ENCODE measurements around the gene SDC4.
A peak's percentile ranks its signal among the peaks of the same experiment; 100 is the strongest.

The SDC4 gene

GRCh38 chr20:45338121-45339030 lies 9.8 kb downstream of the SDC4 start:
- no peaks in the 10 kb centered on the region for H3K9me3 Mint-ChIP-seq
- no peak overlapping the region for H3K4me3 Mint-ChIP-seq
- H3K27me3 Mint-ChIP-seq, result no peaks in the 10 kb centered on the region
- DNase-seq (ENCODE audit: low spot score in 2 of 2) (no peak), ATAC-seq (replicated peaks; ENCODE audit: extremely low read depth, poor library complexity, severe bottlenecking) (no peak)
- H3K36me3 Mint-ChIP-seq (ENCODE audit: insufficient read depth), result no peaks in the 10 kb centered on the region
- peak overlapping the region; percentile 30 for H3K27ac Mint-ChIP-seq (ENCODE audit: low read depth)
- H3K4me1 Mint-ChIP-seq, result no peaks in the 10 kb centered on the region

- Mint-ChIP-seq H3K27ac (ENCODE audit: low read depth) (no peak overlapping the region), H3K27me3 (no peaks in the 10 kb centered on the region), H3K4me1 (no peaks in the 10 kb centered on the region), H3K4me3 (no peak overlapping the region), H3K36me3 (ENCODE audit: insufficient read depth) (no peaks in the 10 kb centered on the region), H3K9me3 (no peaks in the 10 kb centered on the region)
- no peak for DNase-seq (ENCODE audit: low spot score in 2 of 2)
- no peak for ATAC-seq (replicated peaks; ENCODE audit: extremely low read depth, poor library complexity, severe bottlenecking)
Observed at GRCh38 chr20:45337367-45338120, 10.7 kb downstream of the SDC4 start.

DNA sequence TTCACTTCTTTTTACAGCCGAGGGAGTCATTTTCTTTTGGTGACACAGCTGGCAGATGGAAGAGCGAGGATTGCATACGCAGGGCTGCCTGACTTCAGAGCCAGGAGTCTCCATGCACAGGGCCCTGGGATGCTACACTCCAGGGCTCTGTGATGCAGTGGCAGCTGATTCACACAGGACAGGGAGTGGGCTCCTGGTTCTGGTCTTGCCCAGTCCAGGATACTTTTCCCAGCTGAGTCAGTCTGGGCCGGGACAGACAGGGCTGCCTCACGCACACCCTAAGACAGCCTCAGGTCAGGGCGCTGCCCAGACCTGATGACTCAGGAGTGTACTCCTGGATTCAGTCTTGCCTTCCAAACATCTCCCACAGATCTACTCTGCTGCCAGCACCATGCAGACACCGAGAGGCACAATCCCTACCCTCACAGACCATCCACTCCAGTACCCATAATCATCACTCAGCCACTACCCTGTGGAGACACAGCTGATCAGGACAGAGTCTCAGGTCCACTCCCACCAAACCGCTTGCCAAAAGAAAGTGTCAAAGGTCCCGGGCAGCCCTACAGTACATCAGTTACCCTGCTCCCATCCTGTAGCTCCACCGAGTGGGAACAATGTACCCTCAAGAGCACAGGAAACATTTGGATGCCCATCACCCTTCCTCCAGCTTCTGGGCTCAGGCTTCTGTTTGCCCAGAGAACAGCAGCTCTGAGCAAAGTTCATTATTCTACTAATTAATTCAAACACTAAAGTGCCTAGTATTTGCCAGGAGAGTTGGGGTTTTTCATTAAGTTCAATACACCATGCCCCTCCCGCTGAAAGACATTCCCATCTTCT lies 11.5 kb downstream of the SDC4 start:
- Mint-ChIP-seq H3K36me3 (ENCODE audit: insufficient read depth) (no peaks in the 10 kb centered on the region), H3K27ac (ENCODE audit: low read depth) (no peak overlapping the region), H3K4me1 (no peaks in the 10 kb centered on the region), H3K4me3 (no peak overlapping the region), H3K9me3 (no peaks in the 10 kb centered on the region), H3K27me3 (no peaks in the 10 kb centered on the region)
- ATAC-seq (replicated peaks; ENCODE audit: extremely low read depth, poor library complexity, severe bottlenecking) (no peak), DNase-seq (ENCODE audit: low spot score in 2 of 2) (no peak)

DNA sequence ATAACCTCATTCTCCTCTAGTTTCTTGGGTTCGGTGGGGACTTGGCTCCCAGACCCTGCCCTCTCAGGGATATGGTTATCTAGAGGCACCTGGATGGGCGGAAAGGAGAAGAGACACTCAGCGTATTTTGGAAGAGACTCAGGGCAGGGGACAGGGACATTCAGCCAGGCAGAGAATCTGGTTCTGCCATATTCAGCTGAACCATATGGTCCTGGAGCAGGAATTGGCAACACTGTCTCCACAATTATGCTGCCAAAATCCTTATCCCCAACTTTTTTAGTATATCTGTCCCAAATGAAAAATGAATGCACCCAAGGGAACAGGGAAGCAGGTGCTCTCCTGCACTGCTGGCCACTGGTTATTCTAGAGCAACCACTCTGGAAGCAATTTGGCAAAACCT lies 17.7 kb downstream of the SDC4 start:
- Mint-ChIP-seq H3K4me1 (no peaks in the 10 kb centered on the region), H3K4me3 (no peak overlapping the region), H3K9me3 (no peaks in the 10 kb centered on the region), H3K27ac (ENCODE audit: low read depth) (no peak overlapping the region), H3K27me3 (no peaks in the 10 kb centered on the region), H3K36me3 (ENCODE audit: insufficient read depth) (no peaks in the 10 kb centered on the region)
- DNase-seq (ENCODE audit: low spot score in 2 of 2) (no peak), ATAC-seq (replicated peaks; ENCODE audit: extremely low read depth, poor library complexity, severe bottlenecking) (no peak)

GRCh38 chr20:45329497-45330319 lies 18.5 kb downstream of the SDC4 start:
- no peaks in the 10 kb centered on the region for H3K9me3 Mint-ChIP-seq
- no peak overlapping the region for H3K4me3 Mint-ChIP-seq

GRCh38 chr20:45328451-45328850 lies 19.8 kb downstream of the SDC4 start:
- no peaks in the 10 kb centered on the region for H3K36me3 Mint-ChIP-seq (ENCODE audit: insufficient read depth)
- H3K27ac Mint-ChIP-seq (ENCODE audit: low read depth), result no peak overlapping the region
- H3K4me3 Mint-ChIP-seq, result no peak overlapping the region
- no peaks in the 10 kb centered on the region for H3K27me3 Mint-ChIP-seq
- no peaks in the 10 kb centered on the region for H3K4me1 Mint-ChIP-seq
- no peaks in the 10 kb centered on the region for H3K9me3 Mint-ChIP-seq
- ATAC-seq (replicated peaks; ENCODE audit: extremely low read depth, poor library complexity, severe bottlenecking), result no peak
- DNase-seq (ENCODE audit: low spot score in 2 of 2), result no peak

More at GRCh38 chr20:45329497-45330319, 18.5 kb downstream of the SDC4 start:
- Mint-ChIP-seq H3K27me3 (no peaks in the 10 kb centered on the region), H3K27ac (ENCODE audit: low read depth) (no peak overlapping the region), H3K4me1 (no peaks in the 10 kb centered on the region), H3K36me3 (ENCODE audit: insufficient read depth) (no peaks in the 10 kb centered on the region)
- DNase-seq (ENCODE audit: low spot score in 2 of 2), result no peak
- no peak for ATAC-seq (replicated peaks; ENCODE audit: extremely low read depth, poor library complexity, severe bottlenecking)

DNA sequence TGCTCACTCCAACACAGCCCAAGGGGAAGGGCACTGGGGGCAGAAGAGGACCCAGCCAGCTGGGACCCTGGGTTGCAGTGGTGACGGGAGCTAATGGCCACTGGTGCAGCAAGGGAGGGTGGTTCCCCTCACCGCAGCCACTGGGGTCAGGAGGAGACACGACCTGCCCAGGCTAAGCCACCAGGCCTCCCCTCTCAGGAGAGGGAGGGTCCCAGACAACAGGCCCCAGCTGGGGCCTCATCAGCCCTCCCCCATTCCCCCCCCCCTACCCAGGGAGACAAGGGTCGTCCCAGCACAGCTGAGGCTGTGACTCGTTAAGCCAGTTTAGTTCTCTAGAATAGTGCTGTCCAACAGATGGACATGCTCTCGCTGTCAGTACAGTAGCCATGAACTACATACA lies 22.9 kb downstream of the SDC4 start:
- Mint-ChIP-seq H3K9me3 (no peaks in the 10 kb centered on the region), H3K36me3 (ENCODE audit: insufficient read depth) (no peaks in the 10 kb centered on the region), H3K4me3 (no peak overlapping the region), H3K4me1 (peaks cover 8% of the 10 kb centered on the region), H3K27ac (ENCODE audit: low read depth) (no peak overlapping the region), H3K27me3 (no peaks in the 10 kb centered on the region)
- ATAC-seq (replicated peaks; ENCODE audit: extremely low read depth, poor library complexity, severe bottlenecking) (no peak), DNase-seq (ENCODE audit: low spot score in 2 of 2) (no peak)

DNA sequence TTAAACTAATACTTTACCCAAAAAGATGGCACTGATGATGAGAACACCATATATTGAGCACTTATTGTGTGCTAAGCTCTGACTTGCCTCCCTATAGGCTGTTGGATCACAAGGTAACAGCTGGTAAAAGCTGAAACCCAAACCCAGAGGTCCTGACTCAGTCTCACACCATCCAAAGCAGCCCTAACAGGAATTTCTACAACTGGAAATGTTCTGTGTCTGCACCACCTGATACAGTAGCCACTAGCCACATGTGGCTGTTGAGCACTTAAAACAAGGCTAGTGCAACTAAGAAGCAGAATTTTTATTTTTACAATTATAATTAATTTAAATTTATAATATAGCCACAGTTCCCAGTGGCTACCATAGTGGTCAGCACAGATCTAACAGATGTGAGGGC lies 24.5 kb downstream of the SDC4 start:
- Mint-ChIP-seq H3K4me1 (peaks cover 16% of the 10 kb centered on the region), H3K4me3 (no peak overlapping the region), H3K9me3 (no peaks in the 10 kb centered on the region), H3K36me3 (ENCODE audit: insufficient read depth) (no peaks in the 10 kb centered on the region), H3K27ac (ENCODE audit: low read depth) (no peak overlapping the region), H3K27me3 (no peaks in the 10 kb centered on the region)
- DNase-seq (ENCODE audit: low spot score in 2 of 2), result no peak
- ATAC-seq (replicated peaks; ENCODE audit: extremely low read depth, poor library complexity, severe bottlenecking), result no peak

DNA sequence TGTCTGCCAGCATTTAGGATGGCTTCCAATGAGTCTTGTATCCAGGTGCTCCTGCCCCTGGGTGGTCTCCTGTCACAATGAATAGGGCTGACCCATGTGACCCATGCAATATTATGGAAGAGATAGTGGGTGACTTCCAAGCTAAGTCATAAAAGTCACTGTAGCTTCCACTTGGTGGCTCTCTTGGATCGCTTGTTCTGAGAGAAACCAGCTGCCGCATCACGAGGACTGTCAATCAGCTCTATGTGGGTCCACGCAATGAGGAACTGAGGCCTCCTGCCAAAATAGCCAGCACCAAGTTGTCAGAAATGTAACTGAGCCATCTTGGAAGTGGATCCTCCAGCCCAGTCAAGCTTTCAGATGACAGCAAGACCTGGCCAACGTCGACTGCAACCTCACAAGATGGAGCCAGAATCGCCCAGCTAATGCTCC lies 25.3 kb downstream of the SDC4 start:
- Mint-ChIP-seq H3K4me3 (no peak overlapping the region), H3K9me3 (no peaks in the 10 kb centered on the region), H3K27ac (ENCODE audit: low read depth) (no peak overlapping the region), H3K36me3 (ENCODE audit: insufficient read depth) (peaks cover 2% of the 10 kb centered on the region), H3K27me3 (no peaks in the 10 kb centered on the region), H3K4me1 (peaks cover 16% of the 10 kb centered on the region)
- no peak for ATAC-seq (replicated peaks; ENCODE audit: extremely low read depth, poor library complexity, severe bottlenecking)
- DNase-seq (ENCODE audit: low spot score in 2 of 2), result no peak

- Mint-ChIP-seq H3K27ac (ENCODE audit: low read depth) (peak overlapping the region; percentile 75), H3K9me3 (no peaks in the 10 kb centered on the region), H3K4me1 (peaks cover 16% of the 10 kb centered on the region), H3K4me3 (no peak overlapping the region), H3K36me3 (ENCODE audit: insufficient read depth) (peaks cover 2% of the 10 kb centered on the region), H3K27me3 (peaks cover 14% of the 10 kb centered on the region)
- ATAC-seq (replicated peaks; ENCODE audit: extremely low read depth, poor library complexity, severe bottlenecking), result peak; percentile 71
- DNase-seq (ENCODE audit: low spot score in 2 of 2), result no peak
Observed at GRCh38 chr20:45320948-45321595, 27.2 kb downstream of the SDC4 start.

DNA sequence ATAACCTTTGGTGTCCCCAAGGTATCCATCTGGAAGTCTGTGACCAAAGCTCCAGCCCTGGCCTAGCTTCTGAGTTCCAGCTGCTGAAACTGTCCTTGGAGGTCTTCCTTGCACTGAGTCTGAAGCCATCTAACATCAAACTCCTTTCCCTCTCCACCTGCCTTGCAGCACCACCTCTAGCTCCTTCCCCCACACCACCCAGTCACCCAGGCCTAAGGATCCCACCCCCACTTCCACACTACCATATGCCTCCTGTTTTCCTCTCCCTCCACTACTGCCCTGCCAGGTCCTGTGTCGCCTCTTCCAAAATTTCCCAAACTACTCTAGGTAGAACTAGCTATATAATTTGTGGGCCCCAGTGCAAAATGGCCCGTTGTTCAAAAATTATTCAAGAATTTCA lies 29.3 kb downstream of the SDC4 start:
- Mint-ChIP-seq H3K27me3 (peaks cover 36% of the 10 kb centered on the region), H3K4me3 (no peak overlapping the region), H3K27ac (ENCODE audit: low read depth) (no peak overlapping the region), H3K36me3 (ENCODE audit: insufficient read depth) (peaks cover 2% of the 10 kb centered on the region), H3K9me3 (no peaks in the 10 kb centered on the region), H3K4me1 (peaks cover 16% of the 10 kb centered on the region)
- DNase-seq (ENCODE audit: low spot score in 2 of 2) (no peak), ATAC-seq (replicated peaks; ENCODE audit: extremely low read depth, poor library complexity, severe bottlenecking) (no peak)
